GM12875 (cell line): ENCODE results near the gene SCAPER.

Experiments
- H3K4me3 ChIP-seq: one replicate; pipeline ENCODE4 v1.5.1; 2011; ENCODE audit warnings: low read depth, low read length, control low read depth
- CTCF ChIP-seq: IDR thresholded peaks from 2 replicates; pipeline ENCODE4 v1.5.1; 2011; ENCODE audit warnings: low read depth, mild to moderate bottlenecking, control low read depth, inconsistent platforms, low read length, moderate library complexity, borderline replicate concordance; ENCODE audit not compliant: insufficient read depth

Gene SCAPER

GRCh38 chr15:76682259-76682658 is 222.9 kb downstream of the SCAPER start:
- no peak for TF ChIP-seq CTCF
- H3K4me3 ChIP-seq, result no peak overlapping the region

GRCh38 chr15:76678766-76679165 is 226.4 kb downstream of the SCAPER start:
- TF ChIP-seq CTCF, result no peak
- no peak overlapping the region for H3K4me3 ChIP-seq

- no peak for TF ChIP-seq CTCF
- no peak overlapping the region for H3K4me3 ChIP-seq
These were observed 230.3 kb downstream of the SCAPER start for GRCh38 chr15:76674883-76675282.

- no peak for TF ChIP-seq CTCF
- H3K4me3 ChIP-seq, result no peak overlapping the region
These were observed 235.5 kb downstream of the SCAPER start for GRCh38 chr15:76669521-76670207.

- no peak for TF ChIP-seq CTCF
- no peak overlapping the region for H3K4me3 ChIP-seq
These were observed 236.2 kb downstream of the SCAPER start for GRCh38 chr15:76668900-76669299.

GRCh38 chr15:76667943-76668715 is 237.0 kb downstream of the SCAPER start:
- no peak for TF ChIP-seq CTCF
- H3K4me3 ChIP-seq, result no peak overlapping the region

- TF ChIP-seq CTCF, result no peak
- no peak overlapping the region for H3K4me3 ChIP-seq
These were observed 240.2 kb downstream of the SCAPER start for GRCh38 chr15:76664895-76665294.
